GM12878 (cell line): ENCODE data around the gene SMARCA4. TPM values are rescaled to one million over a fixed set of nuclear protein-coding genes. Genes with fewer than 3 reads are reported as not detected.

Experiments used
- ATAC-seq: fragments of 200-7000 bp; cut with Tn5 transposase; 3 replicates; pipeline ENCODE4 v1.9.1; 2020; ENCODE audit warnings: mild to moderate bottlenecking, moderate library complexity
- BruUV-seq: library from RNA; stranded (reverse); fragments of 400-500 nt; replicated peaks from 2 replicates; lab custom pipeline; 2021; lab: Mats Ljungman, UMichigan
- CTCF ChIA-PET: fragments of 300-600 bp; sonication (Branson Sonifier 250); formaldehyde crosslinking; extraction: SDS; loops from one replicate; lab custom pipeline; 2021; ENCODE audit warnings: inconsistent platforms; lab: Yijun Ruan, JAX
- POLR2A ChIA-PET: fragments of 350-600 bp; formaldehyde crosslinking; extraction: SDS; loops from one replicate; lab custom pipeline; 2021; ENCODE audit warnings: inconsistent platforms; lab: Charles Lee
- RAD21 ChIA-PET: fragments of 300-600 bp; sonication (Branson Sonifier 250); formaldehyde crosslinking; loops from one replicate; lab custom pipeline; 2023; ENCODE audit warnings: antibody characterized with exemption; ENCODE audit not compliant: unreplicated experiment; lab: Charles Lee
- SMC1A ChIA-PET: fragments of 300-600 bp; sonication (Branson Sonifier 250); formaldehyde crosslinking; loops from one replicate; lab custom pipeline; 2023; ENCODE audit not compliant: unreplicated experiment, uncharacterized antibody; lab: Charles Lee
- DNase-seq: peaks from one replicate; pipeline ENCODE4 v3.0.0-alpha.2; 2011; ENCODE audit warnings: low read depth, low spot score
- FAIRE-seq: peaks from 3 replicates; lab custom pipeline; 2011; peaks lifted over from hg19 to GRCh38; lab: Jason Lieb, UNC
- H2AFZ ChIP-seq: 2 replicates; pipeline ENCODE4 v1.6.0; 2011; ENCODE audit warnings: low read depth, low read length, control low read depth; ENCODE audit not compliant: control insufficient read depth
- H3K27ac ChIP-seq: 2 replicates; pipeline ENCODE4 v1.5.1; 2011; ENCODE audit warnings: control low read depth; ENCODE audit not compliant: control insufficient read depth, insufficient read depth
- H3K27me3 ChIP-seq, 2 experiments: replicated peaks in 1 of 2; 2 replicates each; pipeline versions ENCODE4 v1.6.0 to v1.6.1; 2011; ENCODE audit warnings: low read length in 1 of 2; ENCODE audit not compliant: control insufficient read depth in 2 of 2, insufficient read depth in 2 of 2
- H3K36me3 ChIP-seq, 2 experiments: 2 replicates each; pipeline ENCODE4 v1.5.1; 2011; ENCODE audit warnings: low read length in 1 of 2; ENCODE audit not compliant: control insufficient read depth in 2 of 2, insufficient read depth in 2 of 2
- H3K4me1 ChIP-seq: 2 replicates; pipeline ENCODE4 v1.6.1; 2011; ENCODE audit warnings: mild to moderate bottlenecking, low read length, moderate library complexity, mixed read lengths; ENCODE audit not compliant: control insufficient read depth, insufficient read depth
- H3K4me2 ChIP-seq: 2 replicates; pipeline ENCODE4 v1.6.0; 2011; ENCODE audit warnings: control low read depth; ENCODE audit not compliant: control insufficient read depth, insufficient read depth
- H3K4me3 ChIP-seq: fragments of 200-600 bp; sonication (generic); 2 replicates; pipeline ENCODE4 v1.5.1; 2016
- H3K79me2 ChIP-seq: 2 replicates; pipeline ENCODE4 v1.6.0; 2011; ENCODE audit warnings: low read length; ENCODE audit not compliant: control insufficient read depth, insufficient read depth
- H3K9ac ChIP-seq: 2 replicates; pipeline ENCODE4 v1.8.0; 2011; ENCODE audit warnings: low read length, control low read depth, mixed read lengths; ENCODE audit not compliant: control insufficient read depth, insufficient read depth
- H3K9me3 ChIP-seq: replicated peaks from 3 replicates; pipeline ENCODE4 v1.5.1; 2011; ENCODE audit warnings: mild to moderate bottlenecking, low read length; ENCODE audit not compliant: control insufficient read depth, insufficient read depth
- H4K20me1 ChIP-seq: 2 replicates; pipeline ENCODE4 v1.6.0; 2011; ENCODE audit not compliant: control insufficient read depth, insufficient read depth
- CEBPZ ChIP-seq: fragments of 150-350 bp; IDR thresholded peaks from 2 replicates; pipeline ENCODE4 v1.6.1; 2016; ENCODE audit warnings: low read depth, low read length
- JUND ChIP-seq: IDR thresholded peaks from 2 replicates; pipeline ENCODE4 v1.6.1; 2012; ENCODE audit warnings: low read depth, mild to moderate bottlenecking, low read length, improper control_type of control experiment, moderate library complexity
- NR2C1 ChIP-seq: fragments of 450-650 bp; IDR thresholded peaks from 2 replicates; pipeline ENCODE4 v1.6.1; 2017; ENCODE audit warnings: antibody characterized with exemption, mild to moderate bottlenecking, moderate library complexity
- POLR2AphosphoS5 ChIP-seq: IDR thresholded peaks from 2 replicates; pipeline ENCODE4 v1.6.1; 2011; ENCODE audit warnings: mild to moderate bottlenecking, low read length, inconsistent platforms
- TCF7 ChIP-seq: IDR thresholded peaks from 2 replicates; pipeline ENCODE4 v1.6.1; 2014; ENCODE audit warnings: antibody characterized with exemption, borderline replicate concordance
- ZNF687 ChIP-seq: fragments of 450-650 bp; IDR thresholded peaks from 2 replicates; pipeline ENCODE4 v1.6.1; 2017; ENCODE audit warnings: mild to moderate bottlenecking, moderate library complexity
- WGBS: methylation state at CpG from one replicate; pipeline ENCODE4 v1.1.6; 2016; ENCODE audit warnings: low lambda C conversion rate; ENCODE audit not compliant: insufficient replicate concordance, insufficient coverage; ENCODE audit errors: missing lambda C conversion rate; 5-methylcytosine and 5-hydroxymethylcytosine counted together
- in situ Hi-C: fragments of 300-500 bp; cut with MboI; formaldehyde crosslinking; loops from 9 replicates; pipeline ENCODE4 v1.14.3; 2018; ENCODE audit warnings: mixed read lengths
- intact Hi-C: fragments of 100-400 bp; cut with micrococcal nuclease; formaldehyde crosslinking; loops from one replicate; pipeline ENCODE4 v1.14.2; 2022; ENCODE audit not compliant: unreplicated experiment
- polyA plus RNA-seq, 11 experiments: library from polyadenylated mRNA; depleted of rRNA in 4 of 11; unstranded in 6 of 11; stranded (reverse) in 5 of 11; fragments of >200 nt; fragmentation: Nextera tagmentation in 4 of 11; fragmentation: Illumina TruSeq in 1 of 11; extraction: Ambion mirVana in 4 of 11; extraction: Trizol in 1 of 11; gene quantifications; 1 replicate in 1 of 11; 2 replicates in 10 of 11; pipeline versions ENCODE4 v1.2.1 to v1.2.3, GENCODE V29; 2011 to 2016; ENCODE audit warnings: inconsistent platforms in 2 of 11, missing spikeins in 2 of 11, low read depth in 1 of 11
- total RNA-seq, 4 experiments: library from RNA; depleted of rRNA in 3 of 4; stranded (reverse); fragments of >200 nt in 3 of 4; fragmentation: Illumina TruSeq in 1 of 4; extraction: Trizol in 1 of 4; gene quantifications; 2 replicates each; pipeline versions ENCODE4 v1.2.1 to v1.2.3, GENCODE V29; 2013 to 2021
- TF ChIP-seq, protein P1 (sequence below): fragments of 450-650 bp; IDR thresholded peaks from 2 replicates; pipeline ENCODE4 v1.6.1; 2017; ENCODE audit warnings: low read depth, mild to moderate bottlenecking, moderate library complexity
- TF ChIP-seq, protein P2 (sequence below): IDR thresholded peaks from 2 replicates; pipeline ENCODE4 v1.6.1; 2012; ENCODE audit warnings: low read depth, low read length, improper control_type of control experiment
- TF ChIP-seq, protein P3 (sequence below): fragments of 450-650 bp; IDR thresholded peaks from 2 replicates; pipeline ENCODE4 v1.6.1; 2016; ENCODE audit warnings: mild to moderate bottlenecking

The SMARCA4 gene
- total and polyA plus RNA-seq, 10 of the 15 experiments (the other 5 are each of a cell fraction or from before 2014, with no cell fraction given), result 22.4 to 175 (median 57.4) TPM

GRCh38 chr19:11091703-11092153, 130.9 kb downstream of the SMARCA4 start:
- no peak for DNase-seq
- ChIA-PET RAD21 (interaction anchor here (0.8 to 2.9 kb wide), 4 partner anchors 56 to 218 kb away, joined by 3 to 15 read pairs (median 6); no protein-coding TSS in a partner anchor), SMC1A (no interaction called here), CTCF (interaction anchor here (2.4 kb wide), 1 partner anchor 56 kb away, joined by 10 read pairs; no protein-coding TSS in a partner anchor), POLR2A (interaction anchor here (1.4 to 1.9 kb wide), 2 partner anchors 56 to 88 kb away, joined by 4 to 7 read pairs; no protein-coding TSS in a partner anchor)
- Histone ChIP-seq H3K36me3 (peaks cover 0 to 11% of the 10 kb centered on the region in 2 experiments; a peak in 1 of 4 replicates), H3K9me3 (no peaks in the 10 kb centered on the region), H4K20me1 (no peaks in the 10 kb centered on the region; the same call in none of the 2 replicates), H3K9ac (peak overlapping the region; percentile 91), H3K4me3 (peak overlapping the region; percentile 97), H3K4me2 (peak overlapping the region; percentile 100), H3K4me1 (peaks cover 45% of the 10 kb centered on the region), H2AFZ (no peak overlapping the region), H3K27ac (peak overlapping the region; percentile 91), H3K79me2 (peaks cover 66% of the 10 kb centered on the region), H3K27me3 (no peaks in the 10 kb centered on the region)
- ATAC-seq, result no peak
- no peak for FAIRE-seq
- BruUV-seq, result no TSS peak
- intact Hi-C loops, result loop anchor here (5.0 to 10.0 kb wide), 3 partner anchors 214 to 1693 kb away; partner anchors contain the start of gene DNM2
- in situ Hi-C loops, result no loop called here
- WGBS, result 32% methylated on average over 8 of the region's 8 CpGs
- TF ChIP-seq, protein P1, sequence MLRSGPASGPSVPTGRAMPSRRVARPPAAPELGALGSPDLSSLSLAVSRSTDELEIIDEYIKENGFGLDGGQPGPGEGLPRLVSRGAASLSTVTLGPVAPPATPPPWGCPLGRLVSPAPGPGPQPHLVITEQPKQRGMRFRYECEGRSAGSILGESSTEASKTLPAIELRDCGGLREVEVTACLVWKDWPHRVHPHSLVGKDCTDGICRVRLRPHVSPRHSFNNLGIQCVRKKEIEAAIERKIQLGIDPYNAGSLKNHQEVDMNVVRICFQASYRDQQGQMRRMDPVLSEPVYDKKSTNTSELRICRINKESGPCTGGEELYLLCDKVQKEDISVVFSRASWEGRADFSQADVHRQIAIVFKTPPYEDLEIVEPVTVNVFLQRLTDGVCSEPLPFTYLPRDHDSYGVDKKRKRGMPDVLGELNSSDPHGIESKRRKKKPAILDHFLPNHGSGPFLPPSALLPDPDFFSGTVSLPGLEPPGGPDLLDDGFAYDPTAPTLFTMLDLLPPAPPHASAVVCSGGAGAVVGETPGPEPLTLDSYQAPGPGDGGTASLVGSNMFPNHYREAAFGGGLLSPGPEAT, result peak; percentile 65; the same call in 1 of the 2 replicates
- TF ChIP-seq POLR2AphosphoS5 (peak; percentile 35; the same call in 1 of the 2 replicates), ZNF687 (0 out of 2 replicates have a peak, but pooled peaks have one; percentile 27), JUND (no peak), CEBPZ (no peak), TCF7 (no peak), NR2C1 (no peak)
- TF ChIP-seq, protein P2, sequence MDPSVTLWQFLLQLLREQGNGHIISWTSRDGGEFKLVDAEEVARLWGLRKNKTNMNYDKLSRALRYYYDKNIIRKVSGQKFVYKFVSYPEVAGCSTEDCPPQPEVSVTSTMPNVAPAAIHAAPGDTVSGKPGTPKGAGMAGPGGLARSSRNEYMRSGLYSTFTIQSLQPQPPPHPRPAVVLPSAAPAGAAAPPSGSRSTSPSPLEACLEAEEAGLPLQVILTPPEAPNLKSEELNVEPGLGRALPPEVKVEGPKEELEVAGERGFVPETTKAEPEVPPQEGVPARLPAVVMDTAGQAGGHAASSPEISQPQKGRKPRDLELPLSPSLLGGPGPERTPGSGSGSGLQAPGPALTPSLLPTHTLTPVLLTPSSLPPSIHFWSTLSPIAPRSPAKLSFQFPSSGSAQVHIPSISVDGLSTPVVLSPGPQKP, result no peak
- TF ChIP-seq, protein P3, sequence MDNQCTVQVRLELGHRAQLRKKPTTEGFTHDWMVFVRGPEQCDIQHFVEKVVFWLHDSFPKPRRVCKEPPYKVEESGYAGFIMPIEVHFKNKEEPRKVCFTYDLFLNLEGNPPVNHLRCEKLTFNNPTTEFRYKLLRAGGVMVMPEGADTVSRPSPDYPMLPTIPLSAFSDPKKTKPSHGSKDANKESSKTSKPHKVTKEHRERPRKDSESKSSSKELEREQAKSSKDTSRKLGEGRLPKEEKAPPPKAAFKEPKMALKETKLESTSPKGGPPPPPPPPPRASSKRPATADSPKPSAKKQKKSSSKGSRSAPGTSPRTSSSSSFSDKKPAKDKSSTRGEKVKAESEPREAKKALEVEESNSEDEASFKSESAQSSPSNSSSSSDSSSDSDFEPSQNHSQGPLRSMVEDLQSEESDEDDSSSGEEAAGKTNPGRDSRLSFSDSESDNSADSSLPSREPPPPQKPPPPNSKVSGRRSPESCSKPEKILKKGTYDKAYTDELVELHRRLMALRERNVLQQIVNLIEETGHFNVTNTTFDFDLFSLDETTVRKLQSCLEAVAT, result 0 out of 2 replicates have a peak, but pooled peaks have one; percentile 14
